Activated CD4-positive, alpha-beta memory T cell treated with anti-CD3 and anti-CD28 coated beads for 36 hours (primary cell): ENCODE results near the gene AMY2B. TPM values are rescaled to one million over a fixed set of nuclear protein-coding genes. Genes with fewer than 3 reads are reported as not detected.
"Not testable (repeated sequence)": the region's sequence is repeated elsewhere in the genome, so short reads cannot be mapped to it uniquely, and the experiment has no call there.

Source experiments
- CTCF ChIA-PET: fragments of 350-600 bp; sonication (Branson Sonifier 250); formaldehyde crosslinking; loops from one replicate; lab custom pipeline; 2021; ENCODE audit warnings: antibody characterized with exemption, inconsistent platforms; lab: Charles Lee
- POLR2A ChIA-PET: fragments of 350-600 bp; sonication (Branson Sonifier 250); formaldehyde crosslinking; loops from one replicate; lab custom pipeline; 2021; ENCODE audit warnings: antibody characterized with exemption; lab: Charles Lee
- DNase-seq: peaks from one replicate; pipeline ENCODE4 v3.0.0-alpha.2; 2020
- H3K27ac Mint-ChIP-seq: one replicate; pipeline ENCODE4 v1.8.0; 2021; ENCODE audit warnings: mixed read lengths
- H3K27me3 Mint-ChIP-seq: one replicate; pipeline ENCODE4 v1.8.0; 2021; ENCODE audit warnings: mixed read lengths
- H3K36me3 Mint-ChIP-seq: one replicate; pipeline ENCODE4 v1.8.0; 2021; ENCODE audit warnings: mixed read lengths
- H3K4me1 Mint-ChIP-seq: one replicate; pipeline ENCODE4 v1.8.0; 2021; ENCODE audit warnings: low read depth, mixed read lengths
- H3K4me3 Mint-ChIP-seq: one replicate; pipeline ENCODE4 v1.8.0; 2021; ENCODE audit warnings: mild to moderate bottlenecking, mixed read lengths
- H3K9me3 Mint-ChIP-seq: one replicate; pipeline ENCODE4 v1.8.0; 2021; ENCODE audit warnings: mixed read lengths
- intact Hi-C: fragments of 100-400 bp; cut with micrococcal nuclease; formaldehyde crosslinking; loops from one replicate; pipeline ENCODE4 v1.15.1; 2023
- total RNA-seq, 2 experiments: library from RNA; stranded (reverse); gene quantifications; one replicate each; pipeline ENCODE4 v1.2.3, GENCODE V29; 2021

Gene AMY2B
- total RNA-seq: 1 to 10 TPM; 3.9 to 4.4 TPM

- POLR2A ChIA-PET, intact Hi-C loops, H3K27ac Mint-ChIP-seq, H3K9me3 Mint-ChIP-seq, H3K4me3 Mint-ChIP-seq, DNase-seq, H3K27me3 Mint-ChIP-seq, CTCF ChIA-PET, H3K4me1 Mint-ChIP-seq: not testable (repeated sequence)
- peaks cover 13% of the 10 kb centered on the region for H3K36me3 Mint-ChIP-seq
Observed at GRCh38 chr1:103571289-103571688, at the start of gene AMY2B. Gene AMY2B (plus strand): TSS chr1:103571589. CDS start chr1:103571603, 14 bp downstream.

DNA sequence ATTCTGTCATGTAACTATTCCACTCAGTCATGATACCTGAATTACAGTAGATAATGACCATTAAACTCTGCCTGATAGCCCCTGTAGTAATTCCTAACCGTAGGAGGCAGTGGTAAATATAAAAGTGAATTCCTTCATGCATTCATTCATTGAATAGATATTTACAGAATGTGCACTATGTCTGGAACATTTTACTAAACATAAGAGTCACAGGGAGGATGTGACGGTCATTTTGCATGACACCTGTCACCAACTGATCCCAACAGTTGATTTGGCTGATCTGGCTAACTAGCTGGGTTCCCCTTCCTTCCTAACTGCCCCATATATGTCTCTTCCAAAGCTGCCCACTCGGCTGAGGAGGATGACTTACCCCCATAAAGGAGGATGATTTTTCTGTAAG is 48.0 kb upstream of the AMY2B start:
- no peaks in the 10 kb centered on the region for H3K27me3 Mint-ChIP-seq
- peaks cover 16% of the 10 kb centered on the region for H3K4me1 Mint-ChIP-seq
- no peak overlapping the region for H3K4me3 Mint-ChIP-seq
- H3K9me3 Mint-ChIP-seq: no peaks in the 10 kb centered on the region
- peaks cover 4% of the 10 kb centered on the region for H3K36me3 Mint-ChIP-seq
- no peak overlapping the region for H3K27ac Mint-ChIP-seq
- ChIA-PET CTCF (interaction anchor here (4.0 kb wide), 1 partner anchor 9 kb away, joined by 25 read pairs; no protein-coding TSS in a partner anchor), POLR2A (no interaction called here)
- DNase-seq: no peak
- intact Hi-C loops: no loop called here

DNA sequence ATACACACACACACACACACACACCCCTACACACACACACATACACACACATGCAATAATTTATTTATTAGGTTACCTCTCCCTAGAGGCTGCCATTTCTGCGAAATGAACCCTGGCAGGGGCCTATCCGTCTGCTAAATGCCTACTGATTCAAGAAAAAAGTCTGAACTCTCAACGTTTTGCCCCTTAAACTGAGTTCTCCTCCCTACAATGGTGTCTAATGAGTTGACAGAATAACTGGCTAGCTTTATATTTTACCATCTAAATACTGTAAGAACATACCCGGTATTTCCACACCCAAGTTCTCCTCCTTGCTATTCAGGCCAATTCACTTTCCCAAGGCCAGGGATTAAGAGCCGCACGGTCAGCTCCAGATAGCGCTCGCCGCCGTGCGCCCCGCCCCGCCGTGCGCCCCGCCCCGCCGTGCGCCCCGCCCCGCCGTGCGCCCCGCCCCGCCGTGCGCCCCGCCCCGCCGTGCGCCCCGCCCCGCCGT is 46.2 kb upstream of the AMY2B start:
- ChIA-PET POLR2A (no interaction called here), CTCF (interaction anchor here (4.0 kb wide), 1 partner anchor 11 kb away, joined by 25 read pairs; no protein-coding TSS in a partner anchor)
- H3K9me3 Mint-ChIP-seq: no peaks in the 10 kb centered on the region
- peaks cover 11% of the 10 kb centered on the region for H3K36me3 Mint-ChIP-seq
- intact Hi-C loops: no loop called here
- peak overlapping the region; percentile 49 for H3K27ac Mint-ChIP-seq
- H3K4me1 Mint-ChIP-seq: peaks cover 32% of the 10 kb centered on the region
- H3K4me3 Mint-ChIP-seq: peak overlapping the region; percentile 74
- peak; percentile 9 for DNase-seq
- no peaks in the 10 kb centered on the region for H3K27me3 Mint-ChIP-seq

DNA sequence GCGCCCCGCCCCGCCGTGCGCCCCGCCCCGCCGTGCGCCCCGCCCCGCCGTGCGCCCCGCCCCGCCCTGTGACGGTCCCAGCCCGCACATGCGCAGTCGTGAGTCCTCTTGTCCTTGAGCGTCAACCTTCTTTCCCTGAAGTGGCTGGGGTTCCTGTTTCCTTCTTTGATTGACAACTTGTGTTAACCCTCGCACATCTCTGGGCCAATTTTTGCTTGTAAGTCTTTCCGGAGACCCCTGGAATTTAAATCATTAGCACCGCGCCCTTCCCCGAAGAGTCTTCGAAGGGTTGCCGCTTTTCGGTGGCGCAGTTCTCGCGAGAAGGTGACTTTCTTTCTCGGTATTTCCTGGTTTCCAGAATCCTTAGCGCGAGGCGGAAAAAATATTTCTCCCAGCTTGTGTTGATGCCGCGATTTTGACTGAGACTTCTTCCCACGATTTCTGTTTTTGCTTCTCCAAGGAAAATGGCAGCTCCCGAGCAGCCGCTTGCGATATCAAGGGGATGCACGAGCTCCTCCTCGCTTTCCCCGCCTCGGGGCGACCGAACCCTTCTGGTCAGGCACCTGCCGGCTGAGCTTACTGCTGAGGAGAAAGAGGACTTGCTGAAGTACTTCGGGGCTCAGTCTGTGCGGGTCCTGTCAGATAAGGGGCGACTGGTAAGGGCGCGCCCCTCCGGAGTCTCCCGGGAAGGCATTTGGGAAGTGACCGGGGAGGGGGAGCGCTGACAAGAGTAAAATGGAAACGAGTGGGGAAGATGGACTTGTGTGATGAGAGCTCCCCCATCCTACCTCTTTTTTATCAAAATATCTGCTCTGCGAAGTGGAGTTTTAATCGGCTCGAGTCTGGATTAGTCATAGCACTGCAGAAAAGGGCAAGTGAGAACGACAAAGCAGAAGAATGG is 45.5 kb upstream of the AMY2B start, which contains the start of gene RNPC3:
RNPC3 (plus strand) TSS at position 93 of the 901 bp plus-strand sequence; CDS start at position 465, 372 bp downstream.
- intact Hi-C loops: no loop called here
- Mint-ChIP-seq H3K9me3 (no peaks in the 10 kb centered on the region), H3K27ac (peak within 1 kb of the TSS; percentile 99), H3K4me3 (peak within 1 kb of the TSS; percentile 98), H3K36me3 (peaks cover 15% of the 10 kb centered on the region), H3K27me3 (no peaks in the 10 kb centered on the region), H3K4me1 (peaks cover 39% of the 10 kb centered on the region)
- peak; percentile 88 for DNase-seq
- ChIA-PET POLR2A (interaction anchor here (1.5 kb wide), 1 partner anchor 25 kb away, joined by 3 read pairs; no protein-coding TSS in a partner anchor), CTCF (interaction anchor here (4.0 kb wide), 1 partner anchor 11 kb away, joined by 25 read pairs; no protein-coding TSS in a partner anchor)

DNA sequence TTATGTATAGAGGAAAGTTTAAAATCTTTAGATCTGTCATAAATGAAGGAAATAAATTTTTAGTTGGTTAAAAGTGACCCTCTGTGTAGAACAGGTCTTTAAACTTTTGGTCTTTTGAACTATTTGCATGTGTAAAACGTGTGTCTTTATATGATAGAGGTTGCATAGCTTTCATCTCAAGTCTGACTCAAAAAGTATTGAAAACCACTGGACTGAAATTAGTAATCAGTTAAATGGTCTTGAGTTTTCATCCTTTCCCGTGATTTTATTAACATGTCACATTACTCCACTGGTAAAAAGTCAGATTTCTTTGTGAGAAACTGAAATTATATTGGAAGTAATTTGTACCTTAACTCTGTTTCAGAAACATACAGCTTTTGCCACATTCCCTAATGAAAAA is 44.1 kb upstream of the AMY2B start:
- Mint-ChIP-seq H3K9me3 (no peaks in the 10 kb centered on the region), H3K4me1 (peaks cover 53% of the 10 kb centered on the region), H3K36me3 (peaks cover 28% of the 10 kb centered on the region), H3K4me3 (peak overlapping the region; percentile 70), H3K27ac (peak overlapping the region; percentile 61), H3K27me3 (no peaks in the 10 kb centered on the region)
- POLR2A ChIA-PET: no interaction called here
- intact Hi-C loops: loop anchor here (1.0 kb wide), 1 partner anchor 12 kb away; no protein-coding TSS in a partner anchor
- CTCF ChIA-PET: no interaction called here
- DNase-seq: no peak

GRCh38 chr1:103529746-103530145 is 41.6 kb upstream of the AMY2B start:
- CTCF ChIA-PET: no interaction called here
- H3K4me3 Mint-ChIP-seq: no peak overlapping the region
- no peak overlapping the region for H3K27ac Mint-ChIP-seq
- intact Hi-C loops: no loop called here
- peak; percentile 83 for DNase-seq
- no peaks in the 10 kb centered on the region for H3K27me3 Mint-ChIP-seq
- no peaks in the 10 kb centered on the region for H3K9me3 Mint-ChIP-seq
- POLR2A ChIA-PET: no interaction called here
- H3K36me3 Mint-ChIP-seq: peaks cover 34% of the 10 kb centered on the region
- peaks cover 68% of the 10 kb centered on the region for H3K4me1 Mint-ChIP-seq

GRCh38 chr1:103538226-103538625 is 33.2 kb upstream of the AMY2B start:
- peaks cover 42% of the 10 kb centered on the region for H3K36me3 Mint-ChIP-seq
- H3K4me3 Mint-ChIP-seq: no peak overlapping the region
- peaks cover 7% of the 10 kb centered on the region for H3K4me1 Mint-ChIP-seq
- no peak overlapping the region for H3K27ac Mint-ChIP-seq
- H3K27me3 Mint-ChIP-seq: no peaks in the 10 kb centered on the region
- ChIA-PET CTCF (no interaction called here), POLR2A (no interaction called here)
- no peak for DNase-seq
- H3K9me3 Mint-ChIP-seq: no peaks in the 10 kb centered on the region
- intact Hi-C loops: no loop called here

GRCh38 chr1:103541431-103541830 is 30.0 kb upstream of the AMY2B start:
- no peak overlapping the region for H3K4me3 Mint-ChIP-seq
- no peaks in the 10 kb centered on the region for H3K9me3 Mint-ChIP-seq
- H3K27ac Mint-ChIP-seq: no peak overlapping the region
- H3K4me1 Mint-ChIP-seq: no peaks in the 10 kb centered on the region
- H3K27me3 Mint-ChIP-seq: no peaks in the 10 kb centered on the region
- no peak for DNase-seq
- intact Hi-C loops: no loop called here
- H3K36me3 Mint-ChIP-seq: peaks cover 44% of the 10 kb centered on the region
- ChIA-PET CTCF (no interaction called here), POLR2A (no interaction called here)

- Mint-ChIP-seq H3K4me3 (no peak overlapping the region), H3K27ac (no peak overlapping the region), H3K27me3 (no peaks in the 10 kb centered on the region), H3K9me3 (no peaks in the 10 kb centered on the region), H3K4me1 (no peaks in the 10 kb centered on the region), H3K36me3 (peaks cover 42% of the 10 kb centered on the region)
- intact Hi-C loops: no loop called here
- no peak for DNase-seq
- ChIA-PET CTCF (no interaction called here), POLR2A (no interaction called here)
Observed at GRCh38 chr1:103546496-103546895, 24.9 kb upstream of the AMY2B start.

DNA sequence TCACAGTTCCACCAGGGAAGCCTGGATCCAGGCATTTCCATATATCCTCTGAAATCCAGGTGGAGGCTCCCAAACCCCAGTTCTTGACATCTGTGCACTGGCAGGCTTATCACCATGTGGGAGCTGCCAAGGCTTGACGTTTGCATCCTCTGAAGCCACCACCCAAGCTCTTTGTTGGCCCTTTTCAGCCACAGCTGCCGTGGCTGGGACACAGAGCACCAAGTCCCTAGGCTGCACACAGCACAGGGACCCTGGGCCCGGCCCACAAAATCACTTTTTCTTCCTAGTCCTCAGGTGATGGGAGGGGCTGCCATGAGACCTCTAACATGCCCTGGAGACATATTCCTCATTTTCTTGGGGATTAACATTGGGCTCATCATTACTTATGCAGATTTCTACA is 23.5 kb upstream of the AMY2B start:
- H3K4me3 Mint-ChIP-seq: no peak overlapping the region
- peaks cover 41% of the 10 kb centered on the region for H3K36me3 Mint-ChIP-seq
- H3K9me3 Mint-ChIP-seq: no peaks in the 10 kb centered on the region
- DNase-seq: no peak
- CTCF ChIA-PET: no interaction called here
- H3K27ac Mint-ChIP-seq: no peak overlapping the region
- POLR2A ChIA-PET: no interaction called here
- H3K27me3 Mint-ChIP-seq: no peaks in the 10 kb centered on the region
- no peaks in the 10 kb centered on the region for H3K4me1 Mint-ChIP-seq
- intact Hi-C loops: no loop called here

GRCh38 chr1:103560427-103560826 is 11.0 kb upstream of the AMY2B start:
- H3K4me1 Mint-ChIP-seq: peaks cover 8% of the 10 kb centered on the region
- peaks cover 8% of the 10 kb centered on the region for H3K36me3 Mint-ChIP-seq
- intact Hi-C loops: no loop called here
- no peak overlapping the region for H3K27ac Mint-ChIP-seq
- CTCF ChIA-PET: no interaction called here
- H3K9me3 Mint-ChIP-seq: no peaks in the 10 kb centered on the region
- H3K27me3 Mint-ChIP-seq: no peaks in the 10 kb centered on the region
- POLR2A ChIA-PET: no interaction called here
- DNase-seq: no peak
- no peak overlapping the region for H3K4me3 Mint-ChIP-seq

DNA sequence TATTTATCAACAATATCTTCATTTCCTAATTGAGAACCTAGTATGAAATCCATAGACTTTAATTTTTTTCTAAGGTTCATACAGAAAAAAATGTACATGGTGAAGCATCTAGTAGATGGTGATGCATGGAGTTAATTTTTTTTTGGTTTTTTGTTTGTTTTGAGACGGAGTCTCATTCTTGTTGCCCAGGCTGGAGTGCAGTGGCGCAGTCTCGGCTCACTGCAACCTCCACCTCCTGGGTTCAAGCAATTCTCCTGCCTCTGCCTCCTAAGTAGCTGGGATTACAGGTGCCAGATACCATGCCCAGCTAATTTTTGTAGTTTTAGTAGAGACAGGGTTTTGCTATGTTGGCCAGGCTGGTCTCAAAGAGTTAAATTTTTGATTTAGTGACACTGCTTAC is 10.3 kb upstream of the AMY2B start:
- POLR2A ChIA-PET, H3K27me3 Mint-ChIP-seq, H3K4me1 Mint-ChIP-seq, H3K4me3 Mint-ChIP-seq, H3K36me3 Mint-ChIP-seq, intact Hi-C loops, H3K27ac Mint-ChIP-seq, H3K9me3 Mint-ChIP-seq, CTCF ChIA-PET, DNase-seq: not testable (repeated sequence)
